ENCODE data around the gene MAGI2. TPM values are rescaled to one million over a fixed set of nuclear protein-coding genes. Genes with fewer than 3 reads are reported as not detected.

The MAGI2 gene
- total and polyA plus RNA-seq, 4 donors, result 0.37 to 4.1 (median 1.4) TPM

DNA sequence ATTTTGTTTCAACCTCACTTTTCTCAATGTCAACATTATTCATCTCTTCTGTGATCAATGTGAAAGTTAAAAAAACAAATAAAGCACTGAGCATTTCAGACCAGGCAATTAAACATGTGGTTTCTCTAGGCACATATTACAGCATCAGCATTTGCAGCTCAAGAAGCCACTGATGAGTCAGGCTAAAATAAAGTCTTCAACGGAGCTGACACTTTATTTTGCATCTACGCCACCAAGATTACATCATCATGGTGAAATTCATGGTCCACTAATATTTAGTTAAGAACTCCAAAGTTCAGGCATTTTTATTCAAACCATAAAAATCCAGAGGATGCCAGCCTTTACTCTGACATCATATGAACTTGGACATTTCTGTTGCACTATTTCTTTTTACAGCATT is 33.0 kb downstream of the MAGI2 start:
- H3K9ac ChIP-seq (ENCODE audit: low read depth in 1 of 2, low read length in 2 of 2), result no peak overlapping the region
- H3K36me3 ChIP-seq (ENCODE audit: control insufficient read depth in 4 of 4, insufficient read depth in 3 of 4, low read depth in 1 of 4, low read length in 3 of 4), result no peaks in the 10 kb centered on the region
- no peak for TF ChIP-seq FOXA1 (IDR thresholded peaks at IDR 0.05)
- TF ChIP-seq TAF1 (conservative IDR thresholded peaks at IDR 0.05), result no peak
- peak; percentile 2 for TF ChIP-seq FOXA2 (IDR thresholded peaks at IDR 0.05)
- TF ChIP-seq GABPA (IDR thresholded peaks at IDR 0.05 in 1 of 2, conservative IDR thresholded peaks at IDR 0.05 in 1 of 2), result no peak
- TF ChIP-seq, protein P1, sequence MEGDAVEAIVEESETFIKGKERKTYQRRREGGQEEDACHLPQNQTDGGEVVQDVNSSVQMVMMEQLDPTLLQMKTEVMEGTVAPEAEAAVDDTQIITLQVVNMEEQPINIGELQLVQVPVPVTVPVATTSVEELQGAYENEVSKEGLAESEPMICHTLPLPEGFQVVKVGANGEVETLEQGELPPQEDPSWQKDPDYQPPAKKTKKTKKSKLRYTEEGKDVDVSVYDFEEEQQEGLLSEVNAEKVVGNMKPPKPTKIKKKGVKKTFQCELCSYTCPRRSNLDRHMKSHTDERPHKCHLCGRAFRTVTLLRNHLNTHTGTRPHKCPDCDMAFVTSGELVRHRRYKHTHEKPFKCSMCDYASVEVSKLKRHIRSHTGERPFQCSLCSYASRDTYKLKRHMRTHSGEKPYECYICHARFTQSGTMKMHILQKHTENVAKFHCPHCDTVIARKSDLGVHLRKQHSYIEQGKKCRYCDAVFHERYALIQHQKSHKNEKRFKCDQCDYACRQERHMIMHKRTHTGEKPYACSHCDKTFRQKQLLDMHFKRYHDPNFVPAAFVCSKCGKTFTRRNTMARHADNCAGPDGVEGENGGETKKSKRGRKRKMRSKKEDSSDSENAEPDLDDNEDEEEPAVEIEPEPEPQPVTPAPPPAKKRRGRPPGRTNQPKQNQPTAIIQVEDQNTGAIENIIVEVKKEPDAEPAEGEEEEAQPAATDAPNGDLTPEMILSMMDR (IDR thresholded peaks at IDR 0.05; ENCODE audit: low read depth, low read length, missing input control), result no peak
- TF ChIP-seq, protein P2, sequence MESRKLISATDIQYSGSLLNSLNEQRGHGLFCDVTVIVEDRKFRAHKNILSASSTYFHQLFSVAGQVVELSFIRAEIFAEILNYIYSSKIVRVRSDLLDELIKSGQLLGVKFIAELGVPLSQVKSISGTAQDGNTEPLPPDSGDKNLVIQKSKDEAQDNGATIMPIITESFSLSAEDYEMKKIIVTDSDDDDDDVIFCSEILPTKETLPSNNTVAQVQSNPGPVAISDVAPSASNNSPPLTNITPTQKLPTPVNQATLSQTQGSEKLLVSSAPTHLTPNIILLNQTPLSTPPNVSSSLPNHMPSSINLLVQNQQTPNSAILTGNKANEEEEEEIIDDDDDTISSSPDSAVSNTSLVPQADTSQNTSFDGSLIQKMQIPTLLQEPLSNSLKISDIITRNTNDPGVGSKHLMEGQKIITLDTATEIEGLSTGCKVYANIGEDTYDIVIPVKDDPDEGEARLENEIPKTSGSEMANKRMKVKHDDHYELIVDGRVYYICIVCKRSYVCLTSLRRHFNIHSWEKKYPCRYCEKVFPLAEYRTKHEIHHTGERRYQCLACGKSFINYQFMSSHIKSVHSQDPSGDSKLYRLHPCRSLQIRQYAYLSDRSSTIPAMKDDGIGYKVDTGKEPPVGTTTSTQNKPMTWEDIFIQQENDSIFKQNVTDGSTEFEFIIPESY (IDR thresholded peaks at IDR 0.05), result no peak
- peak; percentile 5 to 36 for TF ChIP-seq RAD21 (IDR thresholded peaks at IDR 0.05)
- peak in 1 of 2 donors; percentile 34 for TF ChIP-seq RXRA (IDR thresholded peaks at IDR 0.05)
- TF ChIP-seq, protein P3, sequence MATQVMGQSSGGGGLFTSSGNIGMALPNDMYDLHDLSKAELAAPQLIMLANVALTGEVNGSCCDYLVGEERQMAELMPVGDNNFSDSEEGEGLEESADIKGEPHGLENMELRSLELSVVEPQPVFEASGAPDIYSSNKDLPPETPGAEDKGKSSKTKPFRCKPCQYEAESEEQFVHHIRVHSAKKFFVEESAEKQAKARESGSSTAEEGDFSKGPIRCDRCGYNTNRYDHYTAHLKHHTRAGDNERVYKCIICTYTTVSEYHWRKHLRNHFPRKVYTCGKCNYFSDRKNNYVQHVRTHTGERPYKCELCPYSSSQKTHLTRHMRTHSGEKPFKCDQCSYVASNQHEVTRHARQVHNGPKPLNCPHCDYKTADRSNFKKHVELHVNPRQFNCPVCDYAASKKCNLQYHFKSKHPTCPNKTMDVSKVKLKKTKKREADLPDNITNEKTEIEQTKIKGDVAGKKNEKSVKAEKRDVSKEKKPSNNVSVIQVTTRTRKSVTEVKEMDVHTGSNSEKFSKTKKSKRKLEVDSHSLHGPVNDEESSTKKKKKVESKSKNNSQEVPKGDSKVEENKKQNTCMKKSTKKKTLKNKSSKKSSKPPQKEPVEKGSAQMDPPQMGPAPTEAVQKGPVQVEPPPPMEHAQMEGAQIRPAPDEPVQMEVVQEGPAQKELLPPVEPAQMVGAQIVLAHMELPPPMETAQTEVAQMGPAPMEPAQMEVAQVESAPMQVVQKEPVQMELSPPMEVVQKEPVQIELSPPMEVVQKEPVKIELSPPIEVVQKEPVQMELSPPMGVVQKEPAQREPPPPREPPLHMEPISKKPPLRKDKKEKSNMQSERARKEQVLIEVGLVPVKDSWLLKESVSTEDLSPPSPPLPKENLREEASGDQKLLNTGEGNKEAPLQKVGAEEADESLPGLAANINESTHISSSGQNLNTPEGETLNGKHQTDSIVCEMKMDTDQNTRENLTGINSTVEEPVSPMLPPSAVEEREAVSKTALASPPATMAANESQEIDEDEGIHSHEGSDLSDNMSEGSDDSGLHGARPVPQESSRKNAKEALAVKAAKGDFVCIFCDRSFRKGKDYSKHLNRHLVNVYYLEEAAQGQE (IDR thresholded peaks at IDR 0.05), result no peak
- TF ChIP-seq SP1 (IDR thresholded peaks at IDR 0.05), result peak; percentile 40
- peak; percentile 62 to 77 for TF ChIP-seq HNF4A (conservative IDR thresholded peaks at IDR 0.05)
- TF ChIP-seq, protein P4, sequence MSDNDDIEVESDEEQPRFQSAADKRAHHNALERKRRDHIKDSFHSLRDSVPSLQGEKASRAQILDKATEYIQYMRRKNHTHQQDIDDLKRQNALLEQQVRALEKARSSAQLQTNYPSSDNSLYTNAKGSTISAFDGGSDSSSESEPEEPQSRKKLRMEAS (IDR thresholded peaks at IDR 0.05), result peak; percentile 8
- TF ChIP-seq, protein P5, sequence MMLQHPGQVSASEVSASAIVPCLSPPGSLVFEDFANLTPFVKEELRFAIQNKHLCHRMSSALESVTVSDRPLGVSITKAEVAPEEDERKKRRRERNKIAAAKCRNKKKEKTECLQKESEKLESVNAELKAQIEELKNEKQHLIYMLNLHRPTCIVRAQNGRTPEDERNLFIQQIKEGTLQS (IDR thresholded peaks at IDR 0.05), result peak; percentile 93
- TF ChIP-seq EGR1 (IDR thresholded peaks at IDR 0.05; ENCODE audit: low read depth in 2 of 2), result no peak
- peak; percentile 75 to 91 for TF ChIP-seq JUND (IDR thresholded peaks at IDR 0.05)
- peak; percentile 52 for TF ChIP-seq HNF4G (IDR thresholded peaks at IDR 0.05)
- H3K4me3 ChIP-seq (ENCODE audit: low read depth in 1 of 3, low read length in 3 of 3), result no peak overlapping the region
- no peaks in the 10 kb centered on the region for H3K9me3 ChIP-seq (ENCODE audit: control insufficient read depth in 4 of 4, low read length in 3 of 4)
- DNase-seq (ENCODE audit: low spot score), result no peak
- H3K4me1 ChIP-seq (ENCODE audit: control insufficient read depth in 4 of 4, insufficient read depth in 4 of 4, low read length in 3 of 4), result peaks cover 0 to 14% (median 2%) of the 10 kb centered on the region in 4 donors
- WGBS, result 26% methylated on average over 2 of the region's 2 CpGs
- H3K27ac ChIP-seq (ENCODE audit: low read depth in 1 of 2, low read length in 2 of 2), result peak overlapping the region; percentile 17 to 59
- no peaks in the 10 kb centered on the region for H3K27me3 ChIP-seq (ENCODE audit: control insufficient read depth in 4 of 4, insufficient read depth in 4 of 4, low read length in 3 of 4)

DNA sequence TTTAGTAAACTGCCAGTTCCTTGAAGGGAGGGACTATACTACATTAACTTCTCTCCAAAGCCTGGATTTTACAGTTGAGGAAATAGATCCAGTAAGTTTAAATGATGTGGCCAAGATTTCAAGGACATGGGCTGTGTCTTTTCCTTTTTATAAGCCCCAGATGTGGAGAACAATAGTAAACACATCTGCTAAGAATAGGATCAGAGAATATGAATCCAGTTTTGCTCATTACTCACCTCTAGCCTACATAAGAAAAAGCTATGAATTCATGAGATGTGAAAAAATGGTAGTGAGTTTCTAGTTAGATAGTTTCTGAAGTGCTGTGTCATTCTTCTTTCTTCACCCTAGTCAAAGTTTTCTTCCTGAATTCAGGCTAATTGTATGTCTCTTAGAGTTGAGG is 38.6 kb downstream of the MAGI2 start:
- Histone ChIP-seq H3K36me3 (ENCODE audit: control insufficient read depth in 4 of 4, insufficient read depth in 3 of 4, low read depth in 1 of 4, low read length in 3 of 4) (no peaks in the 10 kb centered on the region), H3K9me3 (ENCODE audit: control insufficient read depth in 4 of 4, low read length in 3 of 4) (no peaks in the 10 kb centered on the region), H3K4me3 (ENCODE audit: low read depth in 1 of 3, low read length in 3 of 3) (no peak overlapping the region), H3K27ac (ENCODE audit: low read depth in 1 of 2, low read length in 2 of 2) (no peak overlapping the region), H3K9ac (ENCODE audit: low read depth in 1 of 2, low read length in 2 of 2) (no peak overlapping the region), H3K4me1 (ENCODE audit: control insufficient read depth in 4 of 4, insufficient read depth in 4 of 4, low read length in 3 of 4) (peaks cover 0 to 2% (median under 1%) of the 10 kb centered on the region in 4 donors), H3K27me3 (ENCODE audit: control insufficient read depth in 4 of 4, insufficient read depth in 4 of 4, low read length in 3 of 4) (no peaks in the 10 kb centered on the region)
- no peak for DNase-seq (ENCODE audit: low spot score)
- TF ChIP-seq, protein P1 (IDR thresholded peaks at IDR 0.05; ENCODE audit: low read depth, low read length, missing input control), result no peak
- TF ChIP-seq TAF1 (conservative IDR thresholded peaks at IDR 0.05), result no peak
- TF ChIP-seq, protein P4 (IDR thresholded peaks at IDR 0.05), result no peak
- TF ChIP-seq SP1 (IDR thresholded peaks at IDR 0.05), result no peak
- TF ChIP-seq NR2F2 (IDR thresholded peaks at IDR 0.05), result no peak
- no peak for TF ChIP-seq YY1 (IDR thresholded peaks at IDR 0.05)
- TF ChIP-seq, protein P2 (IDR thresholded peaks at IDR 0.05), result no peak
- TF ChIP-seq EGR1 (IDR thresholded peaks at IDR 0.05; ENCODE audit: low read depth in 2 of 2), result no peak
- TF ChIP-seq RXRA (IDR thresholded peaks at IDR 0.05), result no peak
- no peak for TF ChIP-seq RAD21 (IDR thresholded peaks at IDR 0.05)
- TF ChIP-seq, protein P5 (IDR thresholded peaks at IDR 0.05), result no peak
- no peak for TF ChIP-seq GABPA (IDR thresholded peaks at IDR 0.05 in 1 of 2, conservative IDR thresholded peaks at IDR 0.05 in 1 of 2)
- TF ChIP-seq HNF4G (IDR thresholded peaks at IDR 0.05), result no peak

Data from liver (tissue), 9 donors.